HG02943 (cell line): Measurements from ENCODE around the gene OR11H6.
"Not testable (repeated sequence)": the region's sequence is repeated elsewhere in the genome, so short reads cannot be mapped to it uniquely, and the experiment has no call there.

Experiments used
- ATAC-seq: cut with Tn5 transposase; IDR thresholded peaks from one replicate; pipeline ENCODE4 v1.9.1; 2021; ENCODE audit warnings: mild to moderate bottlenecking, low read depth, moderate library complexity; ENCODE audit not compliant: unreplicated experiment

Gene OR11H6, protein sequence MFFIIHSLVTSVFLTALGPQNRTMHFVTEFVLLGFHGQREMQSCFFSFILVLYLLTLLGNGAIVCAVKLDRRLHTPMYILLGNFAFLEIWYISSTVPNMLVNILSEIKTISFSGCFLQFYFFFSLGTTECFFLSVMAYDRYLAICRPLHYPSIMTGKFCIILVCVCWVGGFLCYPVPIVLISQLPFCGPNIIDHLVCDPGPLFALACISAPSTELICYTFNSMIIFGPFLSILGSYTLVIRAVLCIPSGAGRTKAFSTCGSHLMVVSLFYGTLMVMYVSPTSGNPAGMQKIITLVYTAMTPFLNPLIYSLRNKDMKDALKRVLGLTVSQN

DNA sequence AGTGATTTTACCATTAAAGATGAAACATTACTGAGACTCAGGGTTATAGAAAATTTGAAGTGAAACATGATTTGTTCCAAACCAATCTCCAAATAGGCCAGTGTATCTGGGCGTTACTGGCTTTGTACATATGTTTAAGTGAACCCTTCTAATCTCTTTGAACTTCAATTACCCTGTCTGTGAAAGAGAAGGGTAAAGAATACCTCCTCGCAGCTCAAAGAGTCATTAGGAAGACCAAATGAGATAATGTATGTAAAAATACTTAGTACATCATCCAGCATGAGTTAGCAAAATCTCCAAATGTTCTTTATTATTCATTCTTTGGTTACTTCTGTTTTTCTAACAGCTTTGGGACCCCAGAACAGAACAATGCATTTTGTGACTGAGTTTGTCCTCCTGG lies at the start of gene OR11H6:
OR11H6 (plus strand) TSS at position 301 of the 400 bp plus-strand sequence; CDS start at position 301, 0 bp downstream.
- ATAC-seq, result no peak

DNA sequence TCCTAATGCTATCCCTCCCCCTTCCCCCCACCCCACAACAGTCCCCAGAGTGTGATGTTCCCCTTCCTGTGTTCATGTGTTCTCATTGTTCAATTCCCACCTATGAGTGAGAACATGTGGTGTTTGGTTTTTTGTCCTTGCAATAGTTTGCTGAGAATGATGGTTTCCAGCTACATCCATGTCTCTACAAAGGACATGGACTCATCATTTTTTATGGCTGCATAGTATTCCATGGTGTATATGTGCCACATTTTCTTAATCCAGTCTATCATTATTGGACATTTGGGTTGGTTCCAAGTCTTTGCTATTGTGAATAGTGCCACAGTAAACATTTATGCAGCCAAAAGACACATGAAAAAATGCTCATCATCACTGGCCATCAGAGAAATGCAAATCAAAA lies 49.3 kb upstream of the OR11H6 start:
- ATAC-seq, result not testable (repeated sequence)

DNA sequence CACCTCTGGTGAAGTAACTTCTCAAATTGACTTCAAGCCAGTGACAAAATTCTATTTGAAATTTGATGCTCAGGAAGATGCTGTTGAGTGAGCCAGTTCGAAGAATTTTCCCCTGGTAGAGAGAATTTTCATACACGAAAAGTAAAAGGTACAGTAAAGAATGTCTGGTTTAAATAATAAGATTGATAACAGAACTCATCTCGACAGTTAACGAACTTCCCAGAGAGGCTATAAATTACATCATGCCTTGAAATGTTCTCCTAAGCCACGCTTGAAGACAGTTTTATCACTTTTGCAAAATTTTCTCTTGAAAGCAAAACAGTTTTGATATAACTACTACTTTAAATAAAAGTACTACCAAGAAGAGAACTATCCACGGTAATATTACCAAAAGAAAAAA lies 47.2 kb upstream of the OR11H6 start:
- ATAC-seq, result no peak

DNA sequence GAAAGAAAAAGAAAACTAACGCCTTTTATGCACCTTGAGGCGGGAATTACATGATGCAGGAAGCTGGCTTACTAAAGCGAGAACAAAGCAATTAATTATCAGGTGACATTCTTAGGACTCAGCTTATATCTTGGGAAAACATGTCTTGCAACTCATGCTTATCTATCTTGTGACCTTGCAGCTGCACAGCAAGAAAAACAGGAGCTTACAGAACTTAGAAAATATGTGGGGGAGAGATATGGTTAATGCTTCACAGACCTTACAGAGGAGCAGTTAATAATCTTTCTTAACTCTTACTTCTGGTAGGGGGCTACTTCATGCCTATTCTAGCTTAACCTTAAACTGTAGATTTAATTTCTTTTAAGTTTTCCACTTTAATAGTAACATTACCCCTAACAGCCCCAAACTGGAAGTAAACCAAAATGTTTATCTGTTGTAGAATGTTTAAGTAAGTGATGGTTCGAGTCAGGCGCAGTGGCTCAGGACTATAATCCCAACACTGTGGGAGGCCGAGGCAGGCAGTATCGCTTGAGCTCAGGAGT lies 46.0 kb upstream of the OR11H6 start:
- ATAC-seq, result no peak

DNA sequence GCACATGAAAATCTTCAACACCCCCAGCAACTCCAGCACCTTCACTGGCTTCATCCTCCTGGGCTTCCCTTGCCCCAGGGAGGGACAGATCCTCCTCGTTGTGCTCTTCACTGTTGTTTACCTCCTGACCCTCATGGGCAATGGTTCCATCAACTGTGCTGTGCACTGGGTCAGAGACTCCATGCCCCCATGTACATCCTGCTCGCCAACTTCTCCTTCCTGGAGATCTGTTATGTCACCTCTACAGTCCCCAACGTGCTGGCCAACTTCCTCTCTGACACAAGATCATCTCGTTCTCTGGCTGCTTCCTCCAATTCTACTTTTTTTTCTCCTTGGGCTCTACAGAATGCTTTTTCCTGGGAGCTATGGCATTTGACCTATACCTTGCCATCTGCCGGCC lies 44.3 kb upstream of the OR11H6 start:
- no peak for ATAC-seq

DNA sequence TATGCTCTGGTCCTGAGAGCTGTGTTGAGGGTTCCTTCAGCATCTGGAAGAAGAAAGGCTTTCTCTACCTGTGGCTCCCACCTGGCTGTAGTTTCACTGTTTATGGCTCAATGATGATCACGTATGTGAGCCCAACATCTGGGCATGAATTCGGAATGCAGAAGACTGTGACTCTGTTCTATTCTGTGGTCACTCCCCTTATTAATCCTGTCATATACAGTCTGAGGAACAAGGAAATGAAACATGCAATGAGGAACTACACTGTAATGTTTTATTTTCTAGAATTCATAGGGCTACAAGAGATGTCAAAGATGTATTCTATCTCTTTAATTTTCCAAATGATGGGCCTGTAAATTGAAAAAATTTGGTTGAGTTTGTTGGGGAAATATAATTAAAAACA lies 43.6 kb upstream of the OR11H6 start:
- ATAC-seq, result no peak

DNA sequence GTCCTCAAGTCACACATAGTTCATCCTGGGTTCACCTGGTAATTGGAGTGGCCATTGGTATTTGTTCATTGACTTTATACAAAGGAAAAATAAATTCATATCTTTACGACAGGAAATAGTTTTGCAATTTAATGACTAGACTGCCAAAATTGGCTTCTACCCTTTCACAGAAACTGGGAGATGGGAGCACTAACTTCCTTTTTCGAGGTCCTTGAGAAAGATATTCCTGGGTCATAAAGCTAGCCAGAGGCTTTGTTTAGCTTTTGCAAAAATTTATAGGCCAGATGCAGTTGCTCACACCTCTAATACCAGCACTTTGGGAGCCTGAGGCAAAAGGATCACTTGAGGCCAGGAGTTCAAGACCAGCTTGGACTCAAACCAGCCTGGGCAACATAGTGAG lies 43.0 kb upstream of the OR11H6 start:
- ATAC-seq, result no peak

DNA sequence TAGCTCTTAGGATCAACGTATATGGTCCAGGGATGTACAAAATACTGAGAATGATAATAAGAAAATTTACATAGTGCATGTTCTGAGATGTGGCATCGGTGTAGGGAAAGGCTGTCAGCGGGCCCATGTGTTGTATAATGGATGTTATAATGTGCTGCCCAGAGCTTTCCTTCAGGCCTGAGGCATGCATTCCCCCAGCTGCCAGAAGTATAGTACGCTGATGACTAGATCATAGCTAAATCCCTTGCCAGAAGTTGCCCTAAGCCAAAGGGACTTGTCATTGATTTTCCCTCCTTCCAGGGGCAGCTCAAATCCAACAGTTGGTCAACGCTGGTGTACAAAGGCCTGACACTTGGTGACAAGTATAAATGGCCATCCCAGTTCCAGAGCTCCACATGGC lies 39.3 kb upstream of the OR11H6 start:
- ATAC-seq, result no peak

DNA sequence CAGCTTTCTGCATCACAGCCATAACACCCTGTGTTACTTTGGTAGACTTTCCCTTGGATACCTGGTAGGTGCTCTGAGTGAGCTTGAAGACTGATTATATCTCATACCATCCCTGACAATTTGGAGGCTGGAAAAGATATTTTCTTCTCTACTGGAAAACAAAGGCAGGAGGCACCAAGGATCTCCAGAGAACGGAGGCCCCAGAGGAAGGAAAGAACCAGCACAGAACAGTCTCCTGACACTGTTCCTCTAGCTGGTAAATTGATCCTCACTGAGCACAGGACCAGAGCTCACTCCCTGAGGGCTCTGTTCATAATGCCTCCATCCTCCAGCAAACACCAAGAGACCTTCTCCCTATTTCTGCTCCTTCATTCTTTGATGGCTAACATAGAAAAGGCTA lies 32.9 kb upstream of the OR11H6 start, which contains the start of gene OR11G2:
OR11G2 (plus strand) TSS at position 301 of the 400 bp plus-strand sequence. CDS start 6,542 bp downstream, outside the sequence.
- no peak for ATAC-seq

DNA sequence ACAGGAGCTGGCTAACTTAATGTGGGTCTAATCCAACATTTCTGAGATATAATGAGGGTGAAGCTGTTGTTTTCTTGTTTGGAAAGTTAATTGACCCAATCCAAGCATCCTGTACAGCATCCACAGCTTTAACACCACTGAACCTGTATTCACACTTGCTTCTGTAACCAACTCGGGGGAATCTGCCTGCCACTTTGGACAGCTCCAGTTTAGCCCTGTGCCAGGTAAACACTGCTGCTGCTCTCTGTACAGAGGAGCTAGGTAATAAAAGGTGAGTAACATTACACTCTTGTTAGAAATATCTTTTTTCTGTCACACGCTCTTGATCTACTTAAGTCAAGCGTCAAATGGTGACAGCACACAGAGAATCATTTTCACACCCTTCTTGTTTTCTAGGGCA lies 32.1 kb upstream of the OR11H6 start:
- ATAC-seq, result no peak

DNA sequence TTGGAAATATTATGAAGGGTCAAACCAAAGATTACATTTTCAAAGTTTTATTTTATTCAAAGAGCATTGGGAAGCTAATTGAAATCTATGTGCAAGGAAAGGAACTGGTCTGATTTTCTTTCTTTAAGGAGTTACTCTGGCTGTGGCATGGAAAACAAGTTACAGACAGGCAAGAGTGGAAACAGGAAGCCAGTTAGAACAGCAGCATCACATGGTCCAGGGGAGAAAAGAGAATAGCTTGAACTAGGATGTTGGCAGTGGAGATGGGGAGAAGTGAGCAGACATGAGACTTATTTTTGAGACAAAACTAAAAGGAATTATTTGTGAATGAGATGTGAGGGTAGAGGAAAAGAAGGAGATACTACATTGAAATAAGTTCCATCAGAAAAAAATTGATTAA lies 29.4 kb upstream of the OR11H6 start:
- ATAC-seq, result no peak

DNA sequence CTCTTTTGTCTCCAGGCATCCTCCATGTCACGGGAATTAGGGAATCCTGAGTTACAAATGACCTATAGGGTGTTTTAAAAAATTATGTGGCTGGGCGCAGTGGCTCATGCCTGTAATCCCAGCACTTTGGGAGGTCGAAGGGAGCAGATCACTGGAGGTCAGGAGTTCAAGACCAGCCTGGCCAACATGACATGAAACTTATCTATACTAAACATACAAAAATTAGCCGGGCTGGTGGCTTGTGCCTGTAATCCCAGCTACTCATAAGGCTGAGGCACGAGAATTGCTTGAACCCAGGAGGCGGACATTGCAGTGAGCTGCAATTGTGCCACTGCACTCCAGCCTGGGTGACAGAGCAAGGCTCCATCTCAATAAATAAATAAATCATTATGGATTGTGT lies 28.3 kb upstream of the OR11H6 start:
- ATAC-seq, result not testable (repeated sequence)

DNA sequence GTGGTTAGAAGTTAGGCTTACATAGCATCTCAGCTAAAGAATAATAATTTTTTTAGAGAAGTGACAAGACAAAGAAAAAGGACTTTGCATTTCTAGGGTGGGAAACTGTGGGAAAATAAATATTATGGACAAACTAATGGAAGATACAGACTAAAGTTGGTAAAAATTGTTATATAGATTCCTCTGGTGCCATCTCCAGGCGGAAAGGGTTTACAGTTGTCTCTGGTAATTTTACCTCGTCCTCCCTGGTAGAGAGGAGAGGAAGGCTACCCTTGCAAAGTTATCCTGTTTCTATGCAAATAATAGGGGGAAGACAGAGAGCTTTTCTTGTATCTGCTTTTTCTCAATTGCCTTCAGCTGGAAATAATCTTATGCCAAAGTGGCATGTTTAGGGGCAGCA lies 27.6 kb upstream of the OR11H6 start:
- no peak for ATAC-seq

DNA sequence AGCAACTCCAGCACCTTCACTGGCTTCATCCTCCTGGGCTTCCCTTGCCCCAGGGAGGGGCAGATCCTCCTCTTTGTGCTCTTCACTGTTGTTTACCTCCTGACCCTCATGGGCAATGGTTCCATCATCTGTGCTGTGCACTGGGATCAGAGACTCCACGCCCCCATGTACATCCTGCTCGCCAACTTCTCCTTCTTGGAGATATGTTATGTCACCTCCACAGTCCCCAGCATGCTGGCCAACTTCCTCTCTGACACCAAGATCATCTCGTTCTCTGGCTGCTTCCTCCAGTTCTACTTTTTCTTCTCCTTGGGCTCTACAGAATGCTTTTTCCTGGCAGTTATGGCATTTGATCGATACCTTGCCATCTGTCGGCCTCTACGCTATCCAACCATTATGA lies 26.1 kb upstream of the OR11H6 start:
- no peak for ATAC-seq

DNA sequence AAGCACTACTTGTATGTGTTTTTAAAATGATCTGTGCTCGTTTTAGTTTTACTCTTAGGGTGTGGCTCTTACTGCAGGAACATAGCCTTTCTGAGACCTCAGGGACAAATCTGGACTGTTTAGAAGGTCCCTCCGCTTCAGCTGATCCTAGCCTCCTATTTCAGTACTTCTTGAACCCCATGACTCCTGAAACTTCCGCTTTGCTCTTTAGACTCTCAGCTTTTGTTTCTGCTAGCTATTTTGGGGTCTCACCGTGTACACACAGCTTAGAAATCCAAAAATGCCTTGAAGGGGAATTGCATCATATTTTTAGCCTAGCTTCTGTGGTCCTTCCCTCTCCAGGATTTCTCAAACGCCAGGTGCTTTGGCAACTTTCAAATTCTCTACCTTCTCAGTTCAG lies 24.5 kb upstream of the OR11H6 start:
- no peak for ATAC-seq

DNA sequence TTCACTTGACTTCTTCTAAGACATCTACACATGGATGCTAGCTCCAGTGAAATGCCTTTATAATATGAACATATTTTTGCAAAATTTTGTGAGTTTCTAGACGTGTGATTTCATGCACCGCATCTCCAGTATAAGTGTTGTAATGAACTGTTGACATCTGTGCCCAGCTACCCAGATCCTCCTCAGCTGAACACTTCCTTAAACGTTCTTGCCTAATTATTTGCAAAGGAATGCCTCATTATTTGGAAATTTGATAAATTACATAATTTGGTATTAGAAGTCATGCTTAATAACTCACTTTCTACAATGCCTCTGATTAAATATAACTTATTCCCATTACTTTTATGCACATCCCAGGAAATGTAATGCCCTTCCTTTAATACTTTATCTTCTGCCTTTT lies 18.8 kb upstream of the OR11H6 start:
- no peak for ATAC-seq

DNA sequence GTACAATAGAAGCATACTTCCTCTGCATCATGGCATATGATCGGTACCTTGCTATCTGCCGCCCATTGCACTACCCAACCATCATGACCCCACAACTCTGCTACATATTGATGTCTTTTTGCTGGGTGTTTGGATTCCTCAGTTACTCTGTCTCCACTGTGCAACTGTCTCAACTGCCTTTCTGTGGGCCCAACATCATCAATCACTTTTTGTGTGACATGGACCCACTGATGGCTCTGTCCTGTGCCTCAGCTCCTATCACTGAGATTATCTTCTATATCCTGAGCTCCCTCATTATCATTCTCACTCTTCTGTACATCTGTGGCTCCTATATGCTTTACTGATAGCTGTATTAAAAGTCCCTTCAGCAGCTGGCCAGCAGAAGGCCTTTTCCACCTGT lies 13.9 kb upstream of the OR11H6 start:
- ATAC-seq, result no peak

DNA sequence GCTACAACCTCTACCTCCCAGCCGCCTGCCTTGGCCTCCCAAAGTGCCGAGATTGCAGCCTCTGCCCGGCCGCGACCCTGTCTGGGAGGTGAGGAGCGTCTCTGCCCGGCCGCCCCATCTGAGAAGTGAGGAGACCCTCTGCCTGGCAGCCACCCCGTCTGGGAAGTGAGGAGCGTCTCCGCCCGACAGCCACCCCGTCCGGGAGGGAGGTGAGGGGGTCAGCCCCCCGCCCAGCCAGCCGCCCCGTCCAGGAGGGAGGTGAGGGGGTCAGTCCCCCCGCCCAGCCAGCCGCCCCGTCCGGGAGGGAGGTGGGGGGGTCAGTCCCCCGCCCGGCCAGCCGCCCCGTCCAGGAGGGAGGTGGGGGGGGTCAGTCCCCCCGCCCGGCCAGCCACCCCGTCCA lies 11.1 kb upstream of the OR11H6 start:
- ATAC-seq, result not testable (repeated sequence)

DNA sequence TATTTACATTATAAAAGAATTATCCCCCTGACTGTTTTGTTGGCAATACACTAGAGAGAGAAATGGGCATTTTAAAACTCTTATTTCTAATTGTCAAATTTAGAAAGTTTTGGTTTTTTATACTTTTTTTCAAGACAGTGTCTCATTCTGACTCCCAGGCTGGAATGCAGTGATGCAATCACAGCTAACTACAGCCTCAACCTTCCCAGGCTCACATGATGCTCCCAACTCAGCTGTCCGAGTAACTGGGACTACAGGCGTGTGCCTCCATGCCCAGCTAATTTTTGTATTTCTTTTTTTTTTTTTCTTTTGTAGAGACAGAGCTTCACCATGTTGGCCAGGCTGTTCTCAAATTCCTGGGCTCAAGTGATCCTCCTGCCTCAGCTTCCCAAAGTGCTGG lies 8.3 kb upstream of the OR11H6 start:
- ATAC-seq, result no peak

DNA sequence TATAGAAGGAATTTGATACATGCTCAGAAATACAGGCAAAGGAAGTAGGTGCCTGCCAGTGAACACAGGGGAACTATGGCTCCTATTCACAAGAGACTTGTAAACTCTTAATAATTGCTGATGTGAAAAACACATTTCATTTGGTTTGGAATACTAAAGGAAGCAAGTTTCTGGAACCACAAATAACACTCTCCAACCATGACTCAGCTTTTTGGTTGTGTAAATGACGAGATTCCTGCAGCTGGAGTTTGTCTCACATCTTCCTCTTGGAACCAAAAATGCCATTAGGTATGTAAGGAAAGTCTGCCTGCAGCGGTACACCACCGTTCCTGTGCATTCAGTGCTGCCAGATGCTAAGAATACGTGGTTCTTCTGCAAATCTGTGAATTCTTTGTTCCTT lies 4.5 kb upstream of the OR11H6 start:
- ATAC-seq, result no peak

DNA sequence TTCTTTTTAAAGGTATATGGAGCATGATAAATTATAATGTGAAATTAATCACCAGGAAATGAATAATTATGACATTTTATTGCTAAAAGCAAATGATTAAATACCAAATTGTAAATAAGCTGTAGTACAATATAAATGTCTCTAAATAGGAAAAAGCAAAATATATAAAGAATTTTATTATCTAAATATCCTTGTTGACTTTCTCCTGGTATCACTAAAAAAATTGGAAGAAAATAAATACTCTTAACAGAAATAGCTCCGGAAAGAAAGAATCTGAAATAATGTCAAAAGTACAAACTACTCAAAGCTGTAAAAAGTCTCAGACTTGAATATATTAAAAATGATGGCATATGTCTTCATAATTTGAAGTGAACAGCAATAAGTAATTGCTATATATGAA lies 5.2 kb downstream of the OR11H6 start, which contains the start of gene OR11H7:
OR11H7 (plus strand) TSS at position 301 of the 400 bp plus-strand sequence.
- no peak for ATAC-seq

DNA sequence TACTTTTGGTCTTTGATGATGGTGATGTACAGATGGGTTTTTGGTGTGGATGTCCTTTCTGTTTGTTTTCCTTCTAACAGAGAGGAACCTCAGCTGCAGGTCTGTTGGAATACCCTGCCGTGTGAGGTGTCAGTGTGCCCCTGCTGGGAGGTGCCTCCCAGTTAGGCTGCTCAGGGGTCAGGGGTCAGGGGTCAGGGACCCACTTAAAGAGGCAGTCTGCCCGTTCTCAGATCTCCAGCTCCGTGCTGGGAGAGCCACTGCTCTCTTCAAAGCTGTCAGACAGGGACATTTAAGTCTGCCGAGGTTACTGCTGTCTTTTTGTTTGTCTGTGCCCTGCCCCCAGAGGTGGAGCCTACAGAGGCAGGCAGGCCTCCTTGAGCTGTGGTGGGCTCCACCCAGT lies 11.9 kb downstream of the OR11H6 start:
- not testable (repeated sequence) for ATAC-seq
